ENCODE data around the gene DBNDD2.

DBNDD2 gene

GRCh38 chr20:45387274-45387673, 20.8 kb upstream of the DBNDD2 start:
- DNase-seq (ENCODE audit: low spot score), result no peak

- no peak for DNase-seq (ENCODE audit: low spot score)
Measured at GRCh38 chr20:45390931-45391330, 17.2 kb upstream of the DBNDD2 start.

- no peak for DNase-seq (ENCODE audit: low spot score)
Measured at GRCh38 chr20:45391559-45391958, 16.5 kb upstream of the DBNDD2 start.

DNA sequence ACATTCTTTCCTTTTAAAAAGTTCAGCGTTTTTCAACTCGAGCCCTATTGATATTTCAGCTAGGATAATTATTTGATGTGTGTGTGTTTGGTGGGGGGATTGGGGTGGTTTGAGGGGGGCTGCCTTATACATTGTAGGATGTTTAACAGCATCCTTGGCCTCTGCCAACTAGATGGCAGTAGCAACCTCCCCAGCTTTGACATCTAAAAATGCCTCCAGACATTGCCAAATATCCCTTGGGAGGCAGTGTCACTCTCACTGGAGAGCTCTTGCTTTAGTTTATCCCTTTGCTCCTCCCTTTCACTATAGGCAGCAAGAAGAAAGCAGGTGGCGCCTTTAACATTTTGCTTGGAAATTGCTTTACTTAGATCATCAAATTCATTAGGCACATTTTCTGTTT, 15.4 kb upstream of the DBNDD2 start:
- DNase-seq (ENCODE audit: low spot score), result no peak

- DNase-seq (ENCODE audit: low spot score), result no peak
Measured at GRCh38 chr20:45394221-45395113, 13.6 kb upstream of the DBNDD2 start.

GRCh38 chr20:45395114-45395415, 13.0 kb upstream of the DBNDD2 start:
- no peak for DNase-seq (ENCODE audit: low spot score)

GRCh38 chr20:45399018-45399417, 9.1 kb upstream of the DBNDD2 start:
- no peak for DNase-seq (ENCODE audit: low spot score)

- no peak for DNase-seq (ENCODE audit: low spot score)
Measured at GRCh38 chr20:45400346-45401031, 7.6 kb upstream of the DBNDD2 start.

DNA sequence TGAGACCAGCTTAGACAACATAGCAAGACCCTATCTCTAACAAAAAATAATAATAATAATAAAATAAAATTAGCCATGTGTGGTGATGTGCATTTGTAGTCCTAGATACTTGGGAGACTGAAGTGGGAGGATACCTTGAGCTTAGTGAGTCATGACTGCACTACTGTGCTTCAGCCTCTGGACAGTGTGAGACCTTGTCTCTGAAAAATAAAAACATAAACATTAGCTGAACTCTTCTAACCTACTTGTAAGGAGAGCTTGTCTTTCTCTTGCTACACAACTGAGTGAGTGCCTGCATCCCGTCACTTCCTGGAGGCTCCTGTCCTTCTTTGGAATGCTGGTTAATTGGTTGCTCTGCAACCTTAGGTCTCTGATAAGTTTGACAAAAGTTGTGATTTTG, 5.1 kb upstream of the DBNDD2 start:
- DNase-seq (ENCODE audit: low spot score), result no peak

GRCh38 chr20:45404438-45404837, 3.7 kb upstream of the DBNDD2 start:
- DNase-seq (ENCODE audit: low spot score), result no peak

DNA sequence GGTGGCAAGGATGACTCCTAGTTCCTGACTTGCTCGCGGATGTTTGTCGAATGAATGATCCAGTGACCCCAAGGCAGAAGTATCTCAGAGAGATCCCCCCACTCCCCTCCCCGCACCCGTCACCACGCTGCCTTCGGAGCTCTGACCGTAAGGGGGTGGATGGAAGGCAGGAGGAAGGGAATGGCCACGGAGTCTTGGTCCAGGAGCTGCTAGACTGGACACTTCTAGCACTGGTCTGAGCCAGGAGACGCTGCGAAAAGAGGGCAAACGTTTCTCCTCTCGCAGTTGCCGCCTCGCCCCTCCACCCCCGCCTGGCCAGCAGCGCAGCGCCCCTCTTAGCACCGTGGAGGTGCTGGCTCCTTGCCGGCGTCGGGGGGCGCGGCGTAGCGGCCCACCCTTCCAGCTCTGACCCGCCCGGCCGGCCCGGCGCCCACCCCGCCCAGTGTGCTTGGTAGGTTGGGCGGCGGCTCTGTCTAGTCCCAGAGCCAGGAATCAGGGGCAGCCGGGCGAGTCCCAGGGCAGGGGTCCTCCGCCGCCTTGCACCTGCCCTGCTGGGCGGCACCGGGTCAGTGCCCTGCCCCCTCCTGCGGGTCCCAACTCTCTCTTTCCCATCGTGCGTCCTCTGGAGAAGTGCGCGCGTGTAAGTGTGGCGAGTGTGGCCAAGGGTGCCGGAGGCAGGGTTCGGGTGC, 2.4 kb upstream of the DBNDD2 start:
- DNase-seq (ENCODE audit: low spot score), result peak; percentile 66

DNA sequence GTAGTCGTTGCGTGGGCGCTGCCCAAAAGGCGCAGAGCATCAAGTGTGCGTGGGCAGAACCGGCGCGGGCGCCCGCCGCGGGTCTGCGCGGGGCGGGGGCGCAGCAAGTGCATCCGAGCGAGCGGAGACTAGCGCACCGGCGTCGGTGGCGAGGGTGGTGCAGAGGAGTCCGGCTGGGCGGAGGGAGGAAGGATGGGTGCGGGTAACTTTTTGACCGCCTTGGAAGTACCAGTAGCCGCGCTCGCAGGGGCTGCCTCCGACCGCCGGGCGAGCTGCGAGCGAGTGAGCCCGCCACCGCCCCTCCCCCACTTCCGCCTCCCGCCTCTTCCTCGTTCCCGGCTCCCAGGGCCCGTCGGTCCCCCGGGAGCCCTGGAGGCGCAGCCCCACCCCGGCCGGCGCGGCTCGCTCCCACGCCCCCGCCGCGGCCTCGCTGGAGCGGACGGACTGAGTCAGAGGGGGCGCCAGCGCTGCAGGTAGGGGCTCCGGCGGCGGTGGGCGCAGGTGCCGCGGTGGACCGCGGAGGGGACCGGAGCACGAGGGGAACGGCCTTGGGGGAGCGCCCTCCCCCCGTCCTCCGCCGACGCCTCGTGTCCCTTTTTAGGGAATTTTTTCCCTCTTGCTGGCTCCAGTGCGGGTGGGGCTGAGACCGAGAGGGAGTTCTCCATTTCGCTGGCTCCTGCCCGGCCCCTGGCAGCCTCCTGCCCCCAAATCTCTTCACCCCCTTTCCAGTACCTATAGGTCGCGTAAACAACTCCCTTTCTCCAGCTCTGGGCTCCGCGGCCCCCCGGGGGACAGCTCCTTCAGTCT, 1.6 kb upstream of the DBNDD2 start:
- peak; percentile 86 for DNase-seq (ENCODE audit: low spot score)

GRCh38 chr20:45407067-45407745, 883 bp upstream of the DBNDD2 start:
- peak; percentile 66 for DNase-seq (ENCODE audit: low spot score)

- no peak for DNase-seq (ENCODE audit: low spot score)
Measured at GRCh38 chr20:45408646-45409213, 641 bp downstream of the DBNDD2 start.

DNA sequence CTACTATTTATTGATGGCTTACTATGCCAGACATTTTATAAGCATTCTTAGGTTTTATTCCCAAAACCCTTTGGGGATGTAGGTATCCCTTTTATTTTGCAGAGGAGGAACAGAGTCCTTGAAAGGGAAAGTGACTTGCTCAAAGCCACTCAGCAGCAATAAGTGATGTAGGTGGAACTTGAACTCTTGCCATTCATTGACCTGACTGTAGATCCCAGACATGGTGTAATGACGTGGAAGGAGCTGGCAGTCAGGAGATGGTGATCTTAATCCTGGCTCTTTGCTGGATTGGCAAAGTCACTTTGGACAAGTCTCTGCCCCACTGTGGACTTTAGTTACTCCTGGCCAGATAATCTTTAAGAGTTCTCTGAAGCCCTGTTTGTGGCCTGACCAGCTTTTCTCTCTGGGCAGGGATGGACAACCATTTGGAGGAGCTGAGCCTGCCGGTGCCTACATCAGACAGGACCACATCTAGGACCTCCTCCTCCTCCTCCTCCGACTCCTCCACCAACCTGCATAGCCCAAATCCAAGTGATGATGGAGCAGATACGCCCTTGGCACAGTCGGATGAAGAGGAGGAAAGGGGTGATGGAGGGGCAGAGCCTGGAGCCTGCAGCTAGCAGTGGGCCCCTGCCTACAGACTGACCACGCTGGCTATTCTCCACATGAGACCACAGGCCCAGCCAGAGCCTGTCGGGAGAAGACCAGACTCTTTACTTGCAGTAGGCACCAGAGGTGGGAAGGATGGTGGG, 1.6 kb downstream of the DBNDD2 start:
- no peak for DNase-seq (ENCODE audit: low spot score)

- DNase-seq (ENCODE audit: low spot score), result no peak
Measured at GRCh38 chr20:45410887-45411286, 2.8 kb downstream of the DBNDD2 start.

DNA sequence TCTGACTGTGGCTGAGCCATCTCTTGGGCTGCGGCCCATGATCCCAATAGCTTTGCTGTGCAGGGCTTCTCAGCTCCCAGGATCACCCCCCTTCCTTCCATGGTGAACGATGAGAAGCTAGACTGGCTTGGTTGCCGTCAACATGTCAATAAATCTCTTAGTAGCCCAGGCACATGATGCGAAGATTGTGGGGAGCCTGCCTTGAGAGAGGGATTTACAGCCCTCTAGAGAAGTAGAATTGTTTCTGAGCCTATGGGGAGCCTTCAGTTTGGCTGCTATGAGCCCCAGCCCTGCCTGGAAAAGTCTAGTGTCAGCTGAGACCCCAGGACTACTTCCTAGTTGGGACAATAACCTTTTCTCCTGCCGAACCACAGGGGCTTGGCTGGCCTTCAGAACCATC, 4.6 kb downstream of the DBNDD2 start:
- DNase-seq (ENCODE audit: low spot score), result no peak

- no peak for DNase-seq (ENCODE audit: low spot score)
Measured at GRCh38 chr20:45413479-45413878, 5.4 kb downstream of the DBNDD2 start.

DNA sequence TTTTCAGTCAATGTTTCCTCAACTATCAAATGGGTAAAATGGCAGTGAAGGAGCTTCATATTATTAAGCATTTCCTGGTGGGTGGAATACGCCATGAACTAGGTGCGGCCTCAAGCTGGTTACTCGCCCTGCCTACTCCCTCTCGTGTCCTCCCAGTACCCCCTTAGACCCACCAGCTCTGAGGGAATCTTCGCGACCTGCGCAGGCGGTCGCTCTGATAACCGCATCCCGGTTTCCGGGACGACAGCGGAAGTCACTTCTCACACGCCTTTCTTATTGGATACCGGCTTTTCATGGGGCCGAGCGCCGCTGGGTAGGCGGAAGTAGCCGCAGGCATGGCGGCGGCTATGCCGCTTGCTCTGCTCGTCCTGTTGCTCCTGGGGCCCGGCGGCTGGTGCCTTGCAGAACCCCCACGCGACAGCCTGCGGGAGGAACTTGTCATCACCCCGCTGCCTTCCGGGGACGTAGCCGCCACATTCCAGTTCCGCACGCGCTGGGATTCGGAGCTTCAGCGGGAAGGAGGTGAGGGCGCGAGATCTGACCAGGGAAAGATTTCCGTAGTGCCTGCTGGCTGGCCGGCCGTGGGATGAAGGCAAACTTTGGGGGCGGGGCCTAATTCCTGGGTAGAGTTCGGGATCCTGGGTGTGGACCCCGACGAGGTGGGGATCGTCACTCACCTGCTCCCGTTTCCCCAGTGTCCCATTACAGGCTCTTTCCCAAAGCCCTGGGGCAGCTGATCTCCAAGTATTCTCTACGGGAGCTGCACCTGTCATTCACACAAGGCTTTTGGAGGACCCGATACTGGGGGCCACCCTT, 7.9 kb downstream of the DBNDD2 start, which contains the start of gene PIGT:
Gene PIGT (plus strand): TSS at position 320 of the 816 bp plus-strand sequence. CDS start 16 bp downstream, at position 336.
- DNase-seq (ENCODE audit: low spot score), result peak; percentile 91
